ENCODE measurements around the gene RAI14. TPM values are rescaled to one million over a fixed set of nuclear protein-coding genes. Genes with fewer than 3 reads are reported as not detected.
"Not testable (repeated sequence)": the region's sequence is repeated elsewhere in the genome, so short reads cannot be mapped to it uniquely, and the experiment has no call there.

Gene RAI14
- total RNA-seq, 2 donors from 2014 or later, result 25.7 to 27.5 TPM

DNA sequence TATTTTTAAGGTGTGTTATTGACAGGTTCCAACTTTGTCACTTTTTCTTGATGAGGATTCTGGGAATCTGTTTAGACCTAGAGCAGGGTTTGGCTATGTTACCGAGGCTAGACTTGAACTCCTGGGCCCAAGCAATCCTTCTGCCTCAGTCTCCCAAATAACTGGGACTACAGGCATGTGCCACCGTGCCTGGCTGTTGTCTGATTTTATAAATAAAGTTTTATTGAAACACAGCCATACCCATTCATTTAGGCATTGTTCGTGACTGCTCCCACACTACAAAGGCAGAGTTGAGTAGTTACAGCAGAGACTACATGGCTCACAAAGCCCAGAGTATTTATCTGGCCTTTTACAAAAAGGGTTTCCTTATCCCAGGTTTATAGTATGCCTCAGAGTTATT, 102.4 kb downstream of the RAI14 start:
- Histone ChIP-seq H3K9me3 (no peaks in the 10 kb centered on the region), H3K27ac (no peak overlapping the region), H3K36me3 (replicated peaks in 1 of 2; ENCODE audit: insufficient read depth in 1 of 2, low read depth in 2 of 2) (no peaks in the 10 kb centered on the region), H3K27me3 (no peaks in the 10 kb centered on the region), H3K4me3 (no peak overlapping the region), H3K4me1 (peaks cover 15% of the 10 kb centered on the region)
- intact Hi-C loops (cut with DNase I), result no loop called here
- TF ChIP-seq POLR2A (IDR thresholded peaks at IDR 0.05), result no peak
- no peak for TF ChIP-seq CTCF (IDR thresholded peaks at IDR 0.05)
- DNase-seq (no peak), ATAC-seq (no peak)
- 96 to 97% methylated on average over 3 of the region's 3 CpGs for WGBS, 2 donors

- H3K4me3 ChIP-seq; DNase-seq; H3K27ac ChIP-seq; H3K27me3 ChIP-seq; intact Hi-C loops (cut with DNase I); H3K36me3 ChIP-seq (replicated peaks in 1 of 2; ENCODE audit: insufficient read depth in 1 of 2, low read depth in 2 of 2); H3K9me3 ChIP-seq; ATAC-seq: not testable (repeated sequence)
- H3K4me1 ChIP-seq, result peaks cover 15% of the 10 kb centered on the region
- 78 to 88% methylated on average over 5 of the region's 5 CpGs for WGBS, 2 donors
Measured at GRCh38 chr5:34759213-34759612, 103.1 kb downstream of the RAI14 start.

DNA sequence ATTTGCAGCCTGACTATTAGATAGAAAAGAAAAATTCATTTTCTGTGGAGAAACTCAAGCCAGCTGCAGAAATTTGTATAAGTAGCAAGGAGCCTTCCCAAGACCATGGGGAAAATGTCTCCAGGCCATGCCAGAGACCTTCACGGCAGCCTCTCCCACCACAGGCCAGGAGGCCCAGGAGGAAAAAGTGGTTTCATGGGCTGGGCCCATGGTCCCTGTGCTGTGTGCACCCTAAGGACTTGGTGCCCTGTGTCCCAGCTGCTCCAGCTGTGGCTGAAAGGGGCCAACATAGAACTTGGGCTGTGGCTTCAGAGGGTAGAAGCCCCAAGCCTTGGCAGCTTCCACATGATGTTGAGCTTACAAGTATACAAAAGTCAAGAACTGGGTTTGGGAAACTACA, 109.5 kb downstream of the RAI14 start:
- Histone ChIP-seq H3K27me3 (no peaks in the 10 kb centered on the region), H3K36me3 (replicated peaks in 1 of 2; ENCODE audit: insufficient read depth in 1 of 2, low read depth in 2 of 2) (no peaks in the 10 kb centered on the region), H3K4me3 (no peak overlapping the region), H3K4me1 (no peaks in the 10 kb centered on the region), H3K27ac (no peak overlapping the region), H3K9me3 (no peaks in the 10 kb centered on the region)
- WGBS, 2 donors, result 90 to 100% methylated on average over 1 of the region's 1 CpG
- TF ChIP-seq CTCF (IDR thresholded peaks at IDR 0.05) (no peak), POLR2A (IDR thresholded peaks at IDR 0.05) (no peak)
- intact Hi-C loops (cut with DNase I), result no loop called here
- ATAC-seq (no peak), DNase-seq (no peak)

DNA sequence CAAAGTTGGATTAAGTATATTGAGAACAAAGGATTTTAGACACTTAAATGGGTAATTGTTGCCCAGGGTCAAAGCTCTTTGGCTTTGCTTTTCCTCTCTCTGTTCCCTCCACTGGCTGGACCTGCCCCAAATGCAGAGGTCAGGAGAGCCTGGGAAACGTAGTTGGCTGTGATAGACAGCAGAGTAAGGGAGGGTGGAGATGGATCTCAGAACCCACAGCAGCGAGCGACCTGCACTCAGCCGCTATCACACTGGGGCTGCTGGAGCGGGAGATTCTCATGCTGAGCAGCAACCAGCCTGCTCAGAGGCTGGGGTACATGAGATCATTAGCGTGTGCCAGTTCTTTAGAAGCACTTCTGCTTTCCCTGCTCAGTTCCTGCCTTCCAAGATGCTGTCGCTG, 111.1 kb downstream of the RAI14 start:
- intact Hi-C loops (cut with DNase I), result no loop called here
- no peaks in the 10 kb centered on the region for H3K4me1 ChIP-seq
- no peaks in the 10 kb centered on the region for H3K36me3 ChIP-seq (replicated peaks in 1 of 2; ENCODE audit: insufficient read depth in 1 of 2, low read depth in 2 of 2)
- no peaks in the 10 kb centered on the region for H3K9me3 ChIP-seq
- no peaks in the 10 kb centered on the region for H3K27me3 ChIP-seq
- no peak overlapping the region for H3K27ac ChIP-seq
- DNase-seq, result no peak
- ATAC-seq, result no peak
- TF ChIP-seq POLR2A (IDR thresholded peaks at IDR 0.05), result no peak
- no peak for TF ChIP-seq CTCF (IDR thresholded peaks at IDR 0.05)
- H3K4me3 ChIP-seq, result no peak overlapping the region
- 85 to 92% methylated on average over 7 of the region's 7 CpGs for WGBS, 2 donors

GRCh38 chr5:34770486-34770885, 114.4 kb downstream of the RAI14 start:
- no peaks in the 10 kb centered on the region for H3K27me3 ChIP-seq
- WGBS, 2 donors, result 92 to 93% methylated on average over 4 of the region's 4 CpGs
- ATAC-seq (no peak), DNase-seq (no peak)
- TF ChIP-seq CTCF (IDR thresholded peaks at IDR 0.05), result no peak
- no peak for TF ChIP-seq POLR2A (IDR thresholded peaks at IDR 0.05)
- no peak overlapping the region for H3K4me3 ChIP-seq
- intact Hi-C loops (cut with DNase I), result no loop called here
- no peaks in the 10 kb centered on the region for H3K4me1 ChIP-seq
- no peaks in the 10 kb centered on the region for H3K9me3 ChIP-seq
- H3K36me3 ChIP-seq (replicated peaks in 1 of 2; ENCODE audit: insufficient read depth in 1 of 2, low read depth in 2 of 2), result no peaks in the 10 kb centered on the region
- no peak overlapping the region for H3K27ac ChIP-seq

All from body of pancreas (tissue), 4 donors.